HEK293 (cell line): ENCODE measurements around the gene TNFRSF9.

ENCODE experiments used
- CTCF ChIA-PET: fragments of 350-600 bp; formaldehyde crosslinking; extraction: SDS; loops from one replicate; lab custom pipeline; 2021; ENCODE audit warnings: antibody characterized with exemption; lab: Yijun Ruan, JAX
- POLR2A ChIA-PET: fragments of 300-600 bp; formaldehyde crosslinking; extraction: SDS; loops from one replicate; lab custom pipeline; 2020; ENCODE audit warnings: antibody characterized with exemption, inconsistent platforms; lab: Yijun Ruan, JAX
- H3K27ac ChIP-seq: fragments of 200-500 bp; sonication (Bioruptor generic); 2 replicates; pipeline ENCODE4 v1.5.1; 2014; ENCODE audit warnings: low read depth, low read length, control low read depth, inconsistent platforms; ENCODE audit errors: extremely low read depth
- H3K36me3 ChIP-seq, 2 experiments: fragments of 200-500 bp in 1 of 2; sonication (Bioruptor generic) in 1 of 2; 1 replicate in 1 of 2; 2 replicates in 1 of 2; pipeline ENCODE4 v1.5.1; 2014 to 2017; ENCODE audit warnings: inconsistent platforms in 2 of 2, low read length in 2 of 2; ENCODE audit not compliant: control insufficient read depth in 2 of 2, insufficient read depth in 1 of 2
- H3K4me1 ChIP-seq: fragments of 200-500 bp; sonication (Bioruptor generic); 2 replicates; pipeline ENCODE4 v1.5.1; 2014; ENCODE audit warnings: mild to moderate bottlenecking, low read length, inconsistent platforms; ENCODE audit not compliant: control insufficient read depth, insufficient read depth
- H3K4me3 ChIP-seq: 2 replicates; pipeline ENCODE4 v1.5.1; 2011; ENCODE audit warnings: low read depth, mild to moderate bottlenecking, control low read depth, low read length, moderate library complexity
- H3K9me3 ChIP-seq: fragments of 200-500 bp; sonication (Bioruptor generic); 2 replicates; pipeline ENCODE4 v1.5.1; 2014; ENCODE audit warnings: low read depth, low read length, inconsistent platforms; ENCODE audit not compliant: control insufficient read depth, insufficient read depth
- ATF2 ChIP-seq: fragments of 450-650 bp; formaldehyde crosslinking; IDR thresholded peaks from 2 replicates; pipeline ENCODE4 v1.5.1; 2016; ENCODE audit warnings: missing biosample characterization, missing genetic modification characterization, low read depth
- HOXA7 ChIP-seq: sonication (generic); formaldehyde crosslinking; IDR thresholded peaks from 2 replicates; pipeline ENCODE4 v1.8.1; 2022; ENCODE audit warnings: missing genetic modification reagents, borderline replicate concordance
- PRDM10 ChIP-seq: fragments of 450-650 bp; formaldehyde crosslinking; IDR thresholded peaks from 2 replicates; pipeline ENCODE4 v1.5.1; 2016; ENCODE audit warnings: missing biosample characterization, missing genetic modification characterization
- SP3 ChIP-seq: fragments of 450-650 bp; formaldehyde crosslinking; IDR thresholded peaks from 2 replicates; pipeline ENCODE4 v1.5.1; 2016; ENCODE audit warnings: missing biosample characterization, missing genetic modification characterization
- YY1 ChIP-seq: fragments of 450-650 bp; formaldehyde crosslinking; IDR thresholded peaks from 2 replicates; pipeline ENCODE4 v1.5.1; 2018; ENCODE audit warnings: missing biosample characterization, missing genetic modification characterization
- YY2 ChIP-seq: fragments of 450-650 bp; formaldehyde crosslinking; IDR thresholded peaks from 2 replicates; pipeline ENCODE4 v1.5.1; 2016; ENCODE audit warnings: missing biosample characterization, missing genetic modification characterization
- ZFP41 ChIP-seq: fragments of 450-650 bp; formaldehyde crosslinking; IDR thresholded peaks from 2 replicates; pipeline ENCODE4 v1.5.1; 2016; ENCODE audit warnings: missing biosample characterization, missing genetic modification characterization, borderline replicate concordance
- ZNF121 ChIP-seq: fragments of 450-650 bp; formaldehyde crosslinking; IDR thresholded peaks from 2 replicates; pipeline ENCODE4 v1.5.1; 2016; ENCODE audit warnings: missing biosample characterization, missing genetic modification characterization
- ZNF221 ChIP-seq: fragments of 450-650 bp; formaldehyde crosslinking; IDR thresholded peaks from 2 replicates; pipeline ENCODE4 v1.5.1; 2017; ENCODE audit warnings: missing biosample characterization, missing genetic modification characterization, borderline replicate concordance
- ZNF280C ChIP-seq: fragments of 450-650 bp; formaldehyde crosslinking; IDR thresholded peaks from 2 replicates; pipeline ENCODE4 v1.5.1; 2016; ENCODE audit warnings: missing biosample characterization, missing genetic modification characterization
- ZNF398 ChIP-seq: fragments of 450-650 bp; formaldehyde crosslinking; IDR thresholded peaks from 2 replicates; pipeline ENCODE4 v1.5.1; 2017; ENCODE audit warnings: missing biosample characterization, missing genetic modification characterization
- ZNF548 ChIP-seq: fragments of 450-650 bp; formaldehyde crosslinking; IDR thresholded peaks from 2 replicates; pipeline ENCODE4 v1.5.1; 2016; ENCODE audit warnings: missing biosample characterization, missing genetic modification characterization
- ZNF555 ChIP-seq: fragments of 450-650 bp; formaldehyde crosslinking; conservative IDR thresholded peaks from 2 replicates; pipeline ENCODE4 v1.5.1; 2017; ENCODE audit warnings: missing biosample characterization, mild to moderate bottlenecking, missing genetic modification characterization, inconsistent platforms
- ZNF704 ChIP-seq: fragments of 450-650 bp; formaldehyde crosslinking; IDR thresholded peaks from 2 replicates; pipeline ENCODE4 v1.5.1; 2016; ENCODE audit warnings: missing biosample characterization, missing genetic modification characterization
- ZNF707 ChIP-seq: fragments of 450-650 bp; formaldehyde crosslinking; IDR thresholded peaks from 2 replicates; pipeline ENCODE4 v1.5.1; 2016; ENCODE audit warnings: missing biosample characterization, missing genetic modification characterization

Gene TNFRSF9

GRCh38 chr1:7873801-7874795, 66.5 kb downstream of the TNFRSF9 start (continued):
- no peak for TF ChIP-seq PRDM10 (tag by site-specific recombination)

GRCh38 chr1:7871136-7871535, 69.5 kb downstream of the TNFRSF9 start:
- CTCF ChIA-PET, result no interaction called here
- TF ChIP-seq ZNF280C (tag by site-specific recombination) (no peak), HOXA7 (CRISPR knock-in tag) (no peak), ZNF555 (tag by site-specific recombination) (no peak), SP3 (no peak), YY1 (no peak), YY2 (no peak), ZNF221 (tag by site-specific recombination) (no peak), ZNF121 (tag by site-specific recombination) (no peak), ZNF707 (no peak), ZFP41 (tag by site-specific recombination) (no peak), ATF2 (tag by site-specific recombination) (no peak), ZNF398 (tag by site-specific recombination) (no peak), ZNF704 (no peak), ZNF548 (tag by site-specific recombination) (no peak)
- Histone ChIP-seq H3K4me3 (no peak overlapping the region), H3K36me3 (no peaks in the 10 kb centered on the region), H3K9me3 (no peaks in the 10 kb centered on the region), H3K27ac (no peak overlapping the region), H3K4me1 (no peaks in the 10 kb centered on the region)
- POLR2A ChIA-PET, result no interaction called here
